GM18502 (cell line): ENCODE data around the gene KCNF1.

ENCODE experiments used
- ATAC-seq: cut with Tn5 transposase; IDR thresholded peaks from one replicate; pipeline ENCODE4 v1.9.1; 2021; ENCODE audit warnings: mild to moderate bottlenecking; ENCODE audit not compliant: unreplicated experiment, poor library complexity

Gene KCNF1

DNA sequence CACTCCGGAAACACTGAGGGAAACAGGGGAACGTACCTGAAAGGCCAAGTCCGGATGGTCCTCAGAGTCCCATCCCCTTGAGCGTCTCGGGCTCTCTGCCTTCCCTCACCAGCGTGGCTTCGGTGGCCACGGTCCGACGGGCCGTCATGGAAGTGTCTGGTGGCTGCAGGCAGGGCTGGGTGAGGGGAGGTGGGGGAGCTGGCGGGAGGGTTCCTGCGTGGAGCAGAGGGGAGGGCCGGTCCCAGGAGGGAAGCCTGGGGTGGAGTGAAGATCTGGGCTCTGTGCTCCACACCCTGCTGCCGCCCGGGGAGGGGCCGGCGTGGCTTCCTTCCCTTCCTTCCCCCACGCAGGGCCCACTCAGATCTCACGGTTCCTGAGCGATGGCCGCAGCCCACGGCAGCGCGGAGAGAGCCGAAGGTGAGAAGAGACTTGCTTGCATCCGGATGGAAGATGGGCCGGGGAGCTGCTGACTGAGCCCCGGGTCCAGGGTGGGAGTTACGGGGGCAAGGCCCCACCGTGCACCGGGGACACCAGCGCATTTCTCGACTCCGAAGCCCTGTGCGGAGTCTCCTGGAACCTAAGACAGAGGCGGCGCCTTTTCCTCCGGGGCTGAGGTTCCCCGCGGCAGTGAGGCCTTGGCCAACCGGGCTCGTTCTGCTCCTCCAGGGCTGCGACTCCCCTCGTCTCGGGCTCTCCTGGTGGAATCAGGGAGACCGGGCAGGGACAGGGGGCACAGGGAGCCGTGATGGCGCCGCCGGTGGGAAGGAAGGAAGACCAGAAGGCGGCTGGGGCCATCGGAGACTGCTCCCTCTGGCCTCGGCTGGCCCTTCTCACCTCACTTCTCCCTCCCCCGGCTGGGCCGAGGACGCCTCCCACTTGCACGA is 49.1 kb downstream of the KCNF1 start:
- no peak for ATAC-seq

DNA sequence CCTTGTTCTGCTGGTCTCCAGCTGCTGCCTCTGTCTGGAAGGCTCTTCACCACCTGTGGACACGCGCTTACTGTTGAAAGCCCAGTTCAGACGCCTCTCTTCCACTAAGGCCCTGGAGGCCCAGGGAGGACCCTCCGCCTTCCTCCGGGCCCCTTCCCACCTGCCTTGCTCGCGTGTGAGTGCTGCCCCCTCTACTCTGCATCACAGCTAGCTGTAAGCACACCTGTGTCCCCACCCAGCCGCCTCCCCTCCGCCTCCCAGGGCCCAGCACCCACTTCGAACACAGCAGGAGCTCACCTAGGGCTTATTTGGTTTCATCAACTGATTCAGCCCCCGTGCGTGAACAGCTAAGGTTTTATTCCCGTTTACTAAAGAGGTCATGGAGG is 49.7 kb downstream of the KCNF1 start:
- no peak for ATAC-seq

DNA sequence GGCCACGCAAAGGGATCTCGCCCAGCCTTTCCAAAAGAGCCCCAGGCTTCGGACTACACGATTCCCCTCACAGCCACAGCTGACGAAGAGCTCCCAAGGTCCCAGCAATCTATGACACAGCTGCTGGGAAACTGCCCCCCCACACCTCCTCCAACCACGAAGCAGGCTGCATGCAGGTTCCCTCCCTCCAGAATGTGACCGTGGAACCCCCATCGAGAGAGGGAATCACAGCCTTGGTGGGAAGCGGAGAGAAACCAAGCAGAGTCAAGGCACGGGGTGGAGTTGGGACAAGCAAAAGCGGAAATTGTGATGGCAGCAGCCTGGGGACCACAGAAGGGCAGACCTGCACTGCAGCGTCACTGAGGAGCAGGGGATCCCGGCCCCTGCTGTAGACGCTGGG is 50.3 kb downstream of the KCNF1 start:
- no peak for ATAC-seq

DNA sequence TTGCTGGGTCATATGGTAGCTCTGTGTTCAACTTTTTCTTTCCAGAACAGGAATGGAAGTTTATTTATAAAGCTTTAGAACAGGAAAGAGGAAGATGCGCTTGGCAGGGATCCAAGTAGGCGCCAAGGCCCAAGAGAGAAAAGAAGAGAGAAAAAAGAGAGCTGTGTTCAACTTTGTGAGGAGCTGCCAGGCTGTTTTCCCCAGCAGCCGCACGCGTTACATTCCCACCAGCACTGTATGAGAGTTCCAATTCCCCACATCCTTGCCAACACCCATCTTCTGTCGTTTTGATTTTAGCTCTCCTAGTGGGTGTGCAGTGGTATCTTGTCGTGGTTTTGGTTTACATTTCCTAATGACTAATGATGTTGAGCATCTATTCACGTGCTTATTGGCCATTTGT is 51.4 kb downstream of the KCNF1 start:
- ATAC-seq = no peak
